ENCODE results near the gene SORBS1. TPM values are rescaled to one million over a fixed set of nuclear protein-coding genes. Genes with fewer than 3 reads are reported as not detected.

Gene SORBS1
- total RNA-seq, 2 donors from 2014 or later = 16.7 to 17.9 TPM

GRCh38 chr10:95262763-95263518 is 298.2 kb downstream of the SORBS1 start:
- TF ChIP-seq, protein P1, sequence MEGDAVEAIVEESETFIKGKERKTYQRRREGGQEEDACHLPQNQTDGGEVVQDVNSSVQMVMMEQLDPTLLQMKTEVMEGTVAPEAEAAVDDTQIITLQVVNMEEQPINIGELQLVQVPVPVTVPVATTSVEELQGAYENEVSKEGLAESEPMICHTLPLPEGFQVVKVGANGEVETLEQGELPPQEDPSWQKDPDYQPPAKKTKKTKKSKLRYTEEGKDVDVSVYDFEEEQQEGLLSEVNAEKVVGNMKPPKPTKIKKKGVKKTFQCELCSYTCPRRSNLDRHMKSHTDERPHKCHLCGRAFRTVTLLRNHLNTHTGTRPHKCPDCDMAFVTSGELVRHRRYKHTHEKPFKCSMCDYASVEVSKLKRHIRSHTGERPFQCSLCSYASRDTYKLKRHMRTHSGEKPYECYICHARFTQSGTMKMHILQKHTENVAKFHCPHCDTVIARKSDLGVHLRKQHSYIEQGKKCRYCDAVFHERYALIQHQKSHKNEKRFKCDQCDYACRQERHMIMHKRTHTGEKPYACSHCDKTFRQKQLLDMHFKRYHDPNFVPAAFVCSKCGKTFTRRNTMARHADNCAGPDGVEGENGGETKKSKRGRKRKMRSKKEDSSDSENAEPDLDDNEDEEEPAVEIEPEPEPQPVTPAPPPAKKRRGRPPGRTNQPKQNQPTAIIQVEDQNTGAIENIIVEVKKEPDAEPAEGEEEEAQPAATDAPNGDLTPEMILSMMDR (conservative IDR thresholded peaks at IDR 0.05) = no peak
- H3K4me1 Mint-ChIP-seq = peaks cover 60% of the 10 kb centered on the region
- peaks cover 83% of the 10 kb centered on the region for H3K36me3 ChIP-seq (ENCODE audit: control insufficient read depth, insufficient read depth, low read length)

GRCh38 chr10:95261926-95262325 is 299.2 kb downstream of the SORBS1 start:
- Histone ChIP-seq H3K9me3 (ENCODE audit: control insufficient read depth, low read length) (peaks cover 17% of the 10 kb centered on the region), H3K27ac (ENCODE audit: low read depth, low read length) (no peak overlapping the region), H3K36me3 (ENCODE audit: control insufficient read depth, insufficient read depth, low read length) (peaks cover 83% of the 10 kb centered on the region), H3K4me3 (ENCODE audit: low read length) (no peak overlapping the region), H3K4me1 (ENCODE audit: control insufficient read depth, insufficient read depth, low read length) (peaks cover 20% of the 10 kb centered on the region), H3K9ac (ENCODE audit: extremely low read depth, low read length, poor library complexity, severe bottlenecking) (no peak overlapping the region), H3K27me3 (ENCODE audit: control insufficient read depth, insufficient read depth, low read length, poor library complexity, severe bottlenecking) (no peaks in the 10 kb centered on the region)
- no peaks in the 10 kb centered on the region for H3K27me3 Mint-ChIP-seq (ENCODE audit: insufficient read depth)
- WGBS, 2 experiments (ENCODE audit: insufficient coverage in 1 of 2, insufficient read length in 1 of 2) = 93 to 100% methylated on average over 2 to 3 of the region's 3 CpGs
- H3K9me3 Mint-ChIP-seq = peaks cover 12% of the 10 kb centered on the region
- H3K4me1 Mint-ChIP-seq = peaks cover 58% of the 10 kb centered on the region
- TF ChIP-seq, protein P1 (conservative IDR thresholded peaks at IDR 0.05) = no peak
- H3K4me3 Mint-ChIP-seq = no peak overlapping the region
- no peak overlapping the region for H3K27ac Mint-ChIP-seq
- H3K36me3 Mint-ChIP-seq (ENCODE audit: low read depth) = peaks cover 66% of the 10 kb centered on the region
- no peak for DNase-seq

More at GRCh38 chr10:95262763-95263518, 298.2 kb downstream of the SORBS1 start:
- no peaks in the 10 kb centered on the region for H3K27me3 Mint-ChIP-seq (ENCODE audit: insufficient read depth)
- peak overlapping the region; percentile 92 for H3K27ac Mint-ChIP-seq
- Histone ChIP-seq H3K9me3 (ENCODE audit: control insufficient read depth, low read length) (peaks cover 8% of the 10 kb centered on the region), H3K4me1 (ENCODE audit: control insufficient read depth, insufficient read depth, low read length) (peaks cover 26% of the 10 kb centered on the region), H3K4me3 (ENCODE audit: low read length) (no peak overlapping the region), H3K27ac (ENCODE audit: low read depth, low read length) (no peak overlapping the region), H3K9ac (ENCODE audit: extremely low read depth, low read length, poor library complexity, severe bottlenecking) (no peak overlapping the region), H3K27me3 (ENCODE audit: control insufficient read depth, insufficient read depth, low read length, poor library complexity, severe bottlenecking) (no peaks in the 10 kb centered on the region)
- no peak overlapping the region for H3K4me3 Mint-ChIP-seq
- peaks cover 5% of the 10 kb centered on the region for H3K9me3 Mint-ChIP-seq
- 81 to 93% methylated on average over 3 to 5 of the region's 5 CpGs for WGBS, 2 experiments (ENCODE audit: insufficient coverage in 1 of 2, insufficient read length in 1 of 2)
- DNase-seq = no peak
- H3K36me3 Mint-ChIP-seq (ENCODE audit: low read depth) = peaks cover 60% of the 10 kb centered on the region

Other genes with a start within 250 kb of the SORBS1 start
- 100 to 1,000 TPM in 1 of 2 donors, 10 to 100 TPM in 1; 81.0 to 130 TPM for gene ALDH18A1, start 95.3 kb upstream of the SORBS1 start, total RNA-seq
- 10 to 100 TPM; 53.5 to 57.7 TPM for gene TCTN3, start 132.6 kb upstream of the SORBS1 start, total RNA-seq
- 1 to 10 TPM; 3.9 TPM for gene ENTPD1, start 194.8 kb upstream of the SORBS1 start, total RNA-seq

Data from endodermal cell (in vitro differentiated cells).